ENCODE data around the gene TNRC6B.

The TNRC6B gene

DNA sequence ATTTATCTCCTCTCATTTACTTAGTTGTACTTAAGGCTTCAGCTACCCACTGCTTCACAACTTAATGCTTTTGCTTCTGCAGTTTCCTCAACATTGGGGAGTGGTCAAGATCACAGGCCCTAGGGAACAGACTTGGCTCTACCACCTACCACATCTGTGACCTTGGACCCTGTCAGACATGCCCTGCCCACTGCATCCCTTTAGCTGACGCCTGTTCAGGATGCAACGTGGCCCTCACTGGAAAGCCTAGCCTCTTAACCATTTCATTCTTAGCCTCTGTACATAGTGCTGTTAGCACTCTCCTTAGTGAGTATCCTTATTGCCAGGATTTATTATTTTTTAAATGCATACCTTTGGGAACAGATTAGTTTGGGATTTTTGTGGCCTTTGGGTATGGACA lies 34.4 kb downstream of the TNRC6B start:
- H3K4me3 ChIP-seq (ENCODE audit: control insufficient read depth, low read depth, low read length): no peak overlapping the region
- TF ChIP-seq CTCF (conservative IDR thresholded peaks at IDR 0.05; ENCODE audit: control insufficient read depth, insufficient read depth, low read depth, low read length): no peak
- peak; percentile 67 for DNase-seq (ENCODE audit: low read depth)

GRCh38 chr22:40213478-40213877 lies 35.8 kb downstream of the TNRC6B start:
- TF ChIP-seq CTCF (conservative IDR thresholded peaks at IDR 0.05; ENCODE audit: control insufficient read depth, insufficient read depth, low read depth, low read length): no peak
- no peak for DNase-seq (ENCODE audit: low read depth)
- H3K4me3 ChIP-seq (ENCODE audit: control insufficient read depth, low read depth, low read length): no peak overlapping the region

DNA sequence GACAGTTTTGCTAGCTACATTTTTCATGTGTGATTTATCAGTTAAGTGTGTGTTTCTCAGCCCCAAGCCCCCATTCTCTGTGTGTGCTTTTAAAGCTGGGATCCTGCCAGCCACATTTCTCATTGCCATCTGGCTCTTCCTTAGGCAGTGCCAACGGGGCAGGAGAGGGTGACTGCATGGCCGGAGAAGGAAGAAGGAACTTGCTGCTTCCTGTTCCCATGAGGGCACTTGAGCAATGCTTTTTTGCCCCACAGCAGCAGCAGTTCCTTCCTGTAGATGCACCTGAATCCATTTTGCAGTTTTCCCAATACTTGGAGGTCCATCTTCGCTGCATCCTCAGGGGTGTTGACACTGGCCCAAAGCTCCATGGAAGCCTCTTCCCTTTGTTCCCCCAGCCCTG lies 37.5 kb downstream of the TNRC6B start:
- DNase-seq (ENCODE audit: low read depth): no peak
- no peak overlapping the region for H3K4me3 ChIP-seq (ENCODE audit: control insufficient read depth, low read depth, low read length)
- TF ChIP-seq CTCF (conservative IDR thresholded peaks at IDR 0.05; ENCODE audit: control insufficient read depth, insufficient read depth, low read depth, low read length): no peak

- H3K4me3 ChIP-seq (ENCODE audit: control insufficient read depth, low read depth, low read length): no peak overlapping the region
- no peak for TF ChIP-seq CTCF (conservative IDR thresholded peaks at IDR 0.05; ENCODE audit: control insufficient read depth, insufficient read depth, low read depth, low read length)
- no peak for DNase-seq (ENCODE audit: low read depth)
Observed at GRCh38 chr22:40216041-40216756, 38.5 kb downstream of the TNRC6B start.

- no peak for TF ChIP-seq CTCF (conservative IDR thresholded peaks at IDR 0.05; ENCODE audit: control insufficient read depth, insufficient read depth, low read depth, low read length)
- H3K4me3 ChIP-seq (ENCODE audit: control insufficient read depth, low read depth, low read length): no peak overlapping the region
- DNase-seq (ENCODE audit: low read depth): no peak
Observed at GRCh38 chr22:40218152-40218551, 40.4 kb downstream of the TNRC6B start.

DNA sequence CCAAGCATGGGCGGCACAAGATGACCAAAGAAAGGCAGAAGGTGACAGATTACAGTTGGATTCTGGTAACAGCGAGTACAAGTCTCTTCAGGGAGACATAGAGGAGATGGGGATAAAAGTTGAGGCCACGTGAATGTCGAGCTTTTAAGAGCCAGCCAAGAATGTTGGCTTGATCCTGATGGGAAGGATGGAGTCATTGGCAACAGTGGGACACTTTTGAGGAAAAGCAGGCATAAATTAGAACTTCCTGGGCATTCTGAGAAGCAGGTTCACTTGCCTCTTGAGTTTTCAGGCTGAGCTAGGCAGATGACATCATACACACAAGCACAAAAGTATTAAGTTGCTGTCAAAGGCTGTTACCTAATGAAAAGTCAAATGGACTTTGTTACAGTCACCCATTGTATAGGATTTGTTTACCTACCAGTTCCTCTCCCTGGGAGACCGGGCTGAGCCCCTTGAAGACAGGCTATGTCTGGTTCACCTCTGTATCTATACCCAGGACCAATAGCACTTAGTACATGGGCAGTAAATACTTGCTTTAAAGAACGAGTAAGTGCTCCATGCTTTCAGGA lies 41.1 kb downstream of the TNRC6B start:
- H3K4me3 ChIP-seq (ENCODE audit: control insufficient read depth, low read depth, low read length): no peak overlapping the region
- no peak for TF ChIP-seq CTCF (conservative IDR thresholded peaks at IDR 0.05; ENCODE audit: control insufficient read depth, insufficient read depth, low read depth, low read length)

More for the DNA sequence above, 41.1 kb downstream of the TNRC6B start:
- DNase-seq (ENCODE audit: low read depth): no peak

Data from fibroblast of mammary gland (primary cell).